Testis (tissue), 3 donors: ENCODE data around the gene VSIG10L. TPM values are rescaled to one million over a fixed set of nuclear protein-coding genes. Genes with fewer than 3 reads are reported as not detected.
A peak's percentile ranks its signal among the peaks of the same experiment; 100 is the strongest.

Experiments used
- DNase-seq: peaks from one replicate; pipeline ENCODE4 v3.0.0-alpha.2; 2019
- H3K27ac ChIP-seq, 2 donors: fragments of 200-600 bp; sonication (generic); one replicate each; pipeline ENCODE4 v1.5.1; 2019
- H3K27me3 ChIP-seq: fragments of 200-600 bp; sonication (generic); one replicate; pipeline ENCODE4 v1.5.1; 2019
- H3K36me3 ChIP-seq: fragments of 200-600 bp; sonication (generic); one replicate; pipeline ENCODE4 v1.5.1; 2017; ENCODE audit warnings: low read depth; ENCODE audit errors: missing control alignments
- H3K4me1 ChIP-seq: fragments of 200-600 bp; sonication (generic); one replicate; pipeline ENCODE4 v1.5.1; 2019
- H3K4me3 ChIP-seq, 2 donors: fragments of 200-600 bp; sonication (generic); one replicate each; pipeline ENCODE4 v1.5.1; 2017 to 2019
- H3K9me3 ChIP-seq: fragments of 200-600 bp; sonication (generic); one replicate; pipeline ENCODE4 v1.5.1; 2017
- POLR2A ChIP-seq: fragments of 450-650 bp; IDR thresholded peaks from one replicate; pipeline ENCODE4 v1.6.1; 2017; ENCODE audit warnings: antibody characterized with exemption, mild to moderate bottlenecking, moderate library complexity
- WGBS, 2 donors: methylation state at CpG; one replicate each; pipeline ENCODE4 v1.1.5; 2018; 5-methylcytosine and 5-hydroxymethylcytosine counted together
- intact Hi-C: fragments of 100-400 bp; cut with DNase I; formaldehyde crosslinking; loops from one replicate; pipeline ENCODE4 v1.15.1; 2023; ENCODE audit warnings: low total_unique reads
- polyA plus RNA-seq: library from polyadenylated mRNA; stranded (reverse); fragments of 350-450 nt; fragmentation: Illumina TruSeq; extraction: RNeasy Lipid Tissue Mini Kit (QIAGEN cat#74804); gene quantifications from one replicate; pipeline ENCODE4 v1.2.3, GENCODE V29; 2014; ENCODE audit warnings: low read depth, low replicate concordance; ENCODE audit not compliant: insufficient read depth
- total RNA-seq, 2 donors: library from RNA; depleted of rRNA; stranded (reverse); fragments of >200 nt; gene quantifications; one replicate each; pipeline ENCODE4 v1.2.3, GENCODE V29; 2016
- TF ChIP-seq, protein P1 (sequence below), 3 experiments: fragments of 450-650 bp in 2 of 3; fragments of 200-600 bp in 1 of 3; sonication (generic) in 1 of 3; IDR thresholded peaks; one replicate each; pipeline ENCODE4 v1.5.1; 2016 to 2019; ENCODE audit warnings: antibody characterized with exemption in 3 of 3, mild to moderate bottlenecking in 2 of 3, moderate library complexity in 1 of 3

The VSIG10L gene
- total and polyA plus RNA-seq, 3 donors from 2014 or later: 5.8 to 12.0 (median 10.5) TPM

GRCh38 chr19:51345076-51345620 is 3.2 kb upstream of the VSIG10L start:
- Histone ChIP-seq H3K27me3 (no peaks in the 10 kb centered on the region), H3K27ac (no peak overlapping the region), H3K4me3 (no peak overlapping the region), H3K4me1 (no peaks in the 10 kb centered on the region), H3K36me3 (no peaks in the 10 kb centered on the region), H3K9me3 (no peaks in the 10 kb centered on the region)
- no peak for DNase-seq
- 95 to 96% methylated on average over 9 of the region's 9 CpGs for WGBS, 2 donors
- TF ChIP-seq POLR2A: no peak
- TF ChIP-seq, protein P1, sequence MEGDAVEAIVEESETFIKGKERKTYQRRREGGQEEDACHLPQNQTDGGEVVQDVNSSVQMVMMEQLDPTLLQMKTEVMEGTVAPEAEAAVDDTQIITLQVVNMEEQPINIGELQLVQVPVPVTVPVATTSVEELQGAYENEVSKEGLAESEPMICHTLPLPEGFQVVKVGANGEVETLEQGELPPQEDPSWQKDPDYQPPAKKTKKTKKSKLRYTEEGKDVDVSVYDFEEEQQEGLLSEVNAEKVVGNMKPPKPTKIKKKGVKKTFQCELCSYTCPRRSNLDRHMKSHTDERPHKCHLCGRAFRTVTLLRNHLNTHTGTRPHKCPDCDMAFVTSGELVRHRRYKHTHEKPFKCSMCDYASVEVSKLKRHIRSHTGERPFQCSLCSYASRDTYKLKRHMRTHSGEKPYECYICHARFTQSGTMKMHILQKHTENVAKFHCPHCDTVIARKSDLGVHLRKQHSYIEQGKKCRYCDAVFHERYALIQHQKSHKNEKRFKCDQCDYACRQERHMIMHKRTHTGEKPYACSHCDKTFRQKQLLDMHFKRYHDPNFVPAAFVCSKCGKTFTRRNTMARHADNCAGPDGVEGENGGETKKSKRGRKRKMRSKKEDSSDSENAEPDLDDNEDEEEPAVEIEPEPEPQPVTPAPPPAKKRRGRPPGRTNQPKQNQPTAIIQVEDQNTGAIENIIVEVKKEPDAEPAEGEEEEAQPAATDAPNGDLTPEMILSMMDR (IDR thresholded peaks at IDR 0.05): no peak
- intact Hi-C loops: no loop called here

DNA sequence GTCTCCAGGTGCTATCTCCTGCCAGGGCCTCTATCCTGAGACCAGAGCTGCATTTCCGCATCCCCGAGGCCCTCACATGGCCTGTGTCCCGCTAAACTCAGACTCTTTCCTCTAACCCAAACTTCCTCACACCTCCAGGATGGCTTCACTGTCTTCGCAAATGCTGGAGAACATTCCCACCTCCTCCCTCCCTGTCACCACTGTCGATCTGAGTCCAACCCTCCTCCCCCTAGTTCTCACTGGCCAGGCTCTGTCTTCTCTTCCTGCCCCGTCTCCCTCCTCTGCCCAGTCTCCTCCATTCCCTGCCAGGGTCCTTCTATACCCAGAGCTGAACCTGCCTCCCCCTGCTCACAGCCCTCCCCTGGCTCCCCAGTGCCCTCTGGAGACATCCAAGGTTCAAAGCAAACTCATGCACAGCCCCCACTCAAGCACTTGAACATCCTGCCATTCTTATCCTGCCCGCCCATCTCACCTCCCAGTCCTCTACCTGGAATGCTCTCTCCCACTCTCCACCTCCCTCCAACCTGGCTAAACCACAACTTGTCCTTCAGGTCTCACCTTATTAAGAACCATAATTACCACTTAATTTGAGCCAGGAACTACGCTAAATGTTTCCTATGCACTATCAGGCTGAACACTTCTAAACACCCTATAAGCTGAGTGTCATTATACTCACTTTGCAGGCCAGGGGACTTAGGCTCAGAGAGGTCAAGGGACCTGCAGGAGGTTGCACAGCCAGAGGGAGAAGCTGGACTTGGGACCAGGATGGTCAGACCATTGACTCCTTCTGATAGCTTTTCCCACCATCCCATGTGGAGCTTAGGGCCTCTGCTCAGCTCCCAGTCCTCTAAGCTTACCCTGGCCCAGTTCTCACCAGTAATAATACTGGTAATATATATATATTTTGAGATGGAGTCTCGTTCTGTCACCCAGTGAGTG is 961 bp upstream of the VSIG10L start:
- H3K9me3 ChIP-seq: no peaks in the 10 kb centered on the region
- no peak for DNase-seq
- no peaks in the 10 kb centered on the region for H3K27me3 ChIP-seq
- 59 to 65% methylated on average over 9 of the region's 9 CpGs for WGBS, 2 donors
- no peaks in the 10 kb centered on the region for H3K4me1 ChIP-seq
- intact Hi-C loops: no loop called here
- no peak overlapping the region for H3K4me3 ChIP-seq
- H3K36me3 ChIP-seq: no peaks in the 10 kb centered on the region
- TF ChIP-seq, protein P1 (IDR thresholded peaks at IDR 0.05): no peak
- no peak for TF ChIP-seq POLR2A
- H3K27ac ChIP-seq: no peak overlapping the region

- no peaks in the 10 kb centered on the region for H3K9me3 ChIP-seq
- no peak for DNase-seq
- TF ChIP-seq, protein P1 (IDR thresholded peaks at IDR 0.05): no peak
- TF ChIP-seq POLR2A: no peak
- H3K27me3 ChIP-seq: no peaks in the 10 kb centered on the region
- H3K27ac ChIP-seq: no peak overlapping the region
- H3K4me3 ChIP-seq: no peak overlapping the region
- intact Hi-C loops: no loop called here
- no peaks in the 10 kb centered on the region for H3K4me1 ChIP-seq
- no peaks in the 10 kb centered on the region for H3K36me3 ChIP-seq
- 78 to 81% methylated on average over 6 to 18 of the region's 18 CpGs for WGBS, 2 donors
These were observed 873 bp downstream of the VSIG10L start for GRCh38 chr19:51341066-51341465.

GRCh38 chr19:51339687-51340656 is 2.0 kb downstream of the VSIG10L start:
- DNase-seq: peak; percentile 100
- WGBS, 2 donors: 1 to 5% methylated on average over 37 to 41 of the region's 107 CpGs
- peak overlapping the region; percentile 58 to 74 for H3K4me3 ChIP-seq
- H3K4me1 ChIP-seq: no peaks in the 10 kb centered on the region
- no peaks in the 10 kb centered on the region for H3K36me3 ChIP-seq
- H3K9me3 ChIP-seq: no peaks in the 10 kb centered on the region
- TF ChIP-seq, protein P1 (IDR thresholded peaks at IDR 0.05): peak; percentile 21 to 61 (median 55)
- no peak for TF ChIP-seq POLR2A
- intact Hi-C loops: no loop called here
- H3K27ac ChIP-seq: peak overlapping the region; percentile 18 to 80
- no peaks in the 10 kb centered on the region for H3K27me3 ChIP-seq
